IPS-18c (cell line): ENCODE measurements around the gene TTC36.
A peak's percentile ranks its signal among the peaks of the same experiment; 100 is the strongest.
"Not testable (repeated sequence)": the region's sequence is repeated elsewhere in the genome, so short reads cannot be mapped to it uniquely, and the experiment has no call there.

ENCODE experiments used
- H3K4me3 ChIP-seq: 2 replicates; pipeline ENCODE4 v1.7.0; 2013; ENCODE audit warnings: low read depth, mild to moderate bottlenecking, low read length, moderate library complexity; ENCODE audit not compliant: insufficient read depth
- H3K9me3 ChIP-seq: one replicate; pipeline ENCODE4 v1.6.1; 2013; ENCODE audit warnings: mild to moderate bottlenecking, low read length, moderate library complexity; ENCODE audit not compliant: control insufficient read depth, insufficient read depth

Gene TTC36, protein sequence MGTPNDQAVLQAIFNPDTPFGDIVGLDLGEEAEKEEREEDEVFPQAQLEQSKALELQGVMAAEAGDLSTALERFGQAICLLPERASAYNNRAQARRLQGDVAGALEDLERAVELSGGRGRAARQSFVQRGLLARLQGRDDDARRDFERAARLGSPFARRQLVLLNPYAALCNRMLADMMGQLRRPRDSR

DNA sequence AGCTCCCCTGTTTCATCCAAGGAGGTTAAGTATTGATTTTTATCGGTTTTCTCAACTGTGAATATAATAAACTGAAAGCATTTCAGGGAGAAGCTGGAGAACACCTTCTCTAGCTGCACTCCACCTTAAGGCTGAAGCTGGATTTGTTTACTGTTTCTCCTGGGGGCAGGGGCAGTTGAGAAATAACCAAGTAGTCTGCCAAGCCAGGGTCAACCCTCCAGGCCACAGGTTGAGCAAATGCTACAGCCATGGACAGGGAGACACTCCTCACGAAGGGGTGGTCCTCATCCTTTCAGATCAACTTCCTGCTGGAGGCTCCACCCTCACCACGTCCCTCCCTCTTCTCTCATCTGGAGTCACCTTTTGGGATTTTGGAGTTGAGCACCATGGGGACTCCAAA, at the start of gene TTC36:
TSS of gene TTC36 (plus strand) at position 366 of the 400 bp plus-strand sequence. CDS start at position 387, 21 bp downstream.
- peaks cover 2% of the 10 kb centered on the region for H3K9me3 ChIP-seq
- H3K4me3 ChIP-seq, result no peak within 1 kb of the TSS

DNA sequence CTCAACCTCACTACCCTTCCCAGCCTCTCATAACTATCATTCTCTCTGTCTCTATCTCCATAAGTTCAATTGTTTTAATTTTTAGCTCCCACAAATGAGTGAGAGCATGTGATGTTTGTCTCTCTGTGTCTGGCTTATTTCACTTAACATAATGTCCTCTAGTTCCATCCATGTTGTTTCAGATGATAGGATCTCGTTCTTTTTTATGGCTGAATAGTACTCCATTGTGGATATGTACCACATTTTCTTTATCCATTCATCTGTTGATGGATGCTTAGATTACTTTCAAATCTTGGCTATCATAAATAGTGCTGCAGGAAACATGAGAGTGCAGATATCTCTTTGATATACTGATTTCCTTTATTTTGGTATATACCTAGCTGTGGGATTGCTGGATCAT, 46.0 kb upstream of the TTC36 start:
- not testable (repeated sequence) for H3K9me3 ChIP-seq, H3K4me3 ChIP-seq

DNA sequence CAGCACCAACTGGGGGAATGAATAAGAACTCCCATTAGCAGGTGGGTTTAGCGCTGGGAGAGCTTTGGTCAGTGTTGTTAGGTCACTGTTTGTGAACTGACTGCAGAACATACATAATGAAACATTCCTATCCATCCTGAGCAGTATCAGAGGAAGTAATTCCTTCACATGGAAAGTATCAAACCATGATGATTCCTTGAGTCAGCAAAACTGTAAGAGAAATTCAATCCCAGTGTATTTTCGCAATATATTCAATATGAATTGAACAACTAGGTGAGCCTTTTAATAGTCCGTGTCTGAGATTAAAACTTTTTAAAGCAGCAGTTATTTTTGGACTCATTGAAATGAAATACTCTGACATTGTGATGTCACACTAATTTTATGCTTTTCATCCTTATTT, 42.9 kb upstream of the TTC36 start:
- no peak overlapping the region for H3K4me3 ChIP-seq
- no peaks in the 10 kb centered on the region for H3K9me3 ChIP-seq

DNA sequence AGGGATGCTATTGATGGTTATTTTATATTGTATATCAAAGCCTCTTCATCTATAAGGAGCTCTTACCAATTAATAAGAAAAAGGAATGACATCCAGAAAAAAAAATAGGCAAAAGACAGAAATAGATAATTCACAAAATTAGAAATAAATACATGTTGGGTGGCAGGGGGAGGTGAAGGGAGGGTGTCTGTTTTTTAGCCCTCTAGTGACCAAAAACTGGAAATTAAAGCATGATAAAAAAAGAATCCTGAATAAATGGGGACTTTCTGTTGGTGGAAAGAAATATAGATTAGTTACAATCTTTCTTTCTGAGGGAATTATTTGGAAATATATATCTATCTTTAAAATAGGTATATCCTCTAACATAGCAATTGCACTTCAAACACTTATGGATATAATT, 42.0 kb upstream of the TTC36 start:
- Histone ChIP-seq H3K4me3 (no peak overlapping the region), H3K9me3 (no peaks in the 10 kb centered on the region)

DNA sequence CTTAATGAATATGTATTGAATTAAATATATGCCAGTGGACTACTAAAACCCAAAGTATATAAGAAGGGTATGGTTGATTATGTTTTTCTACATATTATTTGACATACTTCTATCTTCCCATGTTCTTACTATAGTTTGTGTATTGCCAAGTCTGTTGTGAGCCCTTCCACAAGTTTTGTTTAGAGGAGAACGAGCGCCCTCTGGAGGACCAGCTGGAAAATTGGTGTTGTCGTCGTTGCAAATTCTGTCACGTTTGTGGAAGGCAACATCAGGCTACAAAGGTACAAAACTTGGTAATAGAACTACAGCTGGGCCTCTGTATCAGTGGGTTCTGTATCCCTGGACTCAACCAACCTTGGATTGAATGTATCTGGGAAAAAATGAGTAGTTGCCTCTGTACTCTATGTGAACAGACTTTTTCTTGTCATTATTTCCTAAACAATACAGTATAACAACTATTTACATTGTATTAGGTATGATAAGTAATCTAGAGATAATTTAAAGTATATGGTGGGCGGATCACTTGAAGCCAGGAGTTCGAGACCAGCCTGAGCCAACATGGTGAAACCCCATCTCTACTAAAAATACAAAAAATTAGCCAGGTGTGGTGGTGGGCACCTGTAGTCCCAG, 38.7 kb upstream of the TTC36 start:
- Histone ChIP-seq H3K9me3 (no peaks in the 10 kb centered on the region), H3K4me3 (no peak overlapping the region)

DNA sequence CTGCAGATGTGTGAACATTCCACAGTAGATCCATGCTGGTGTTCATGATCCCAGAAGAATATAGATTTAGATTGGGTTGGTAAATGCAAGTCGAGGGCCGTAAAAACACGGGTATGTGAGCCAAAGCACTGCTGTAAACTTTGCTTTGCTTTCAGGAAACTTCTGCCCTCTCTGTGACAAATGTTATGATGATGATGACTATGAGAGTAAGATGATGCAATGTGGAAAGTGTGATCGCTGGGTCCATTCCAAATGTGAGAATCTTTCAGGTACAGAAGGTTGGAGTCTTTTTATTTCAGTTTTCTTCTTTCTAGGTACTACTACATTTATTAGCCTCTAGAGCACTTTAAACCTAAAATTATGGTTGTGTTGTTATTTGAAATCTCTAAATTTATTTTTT, 36.2 kb upstream of the TTC36 start:
- no peak overlapping the region for H3K4me3 ChIP-seq
- H3K9me3 ChIP-seq, result no peaks in the 10 kb centered on the region

DNA sequence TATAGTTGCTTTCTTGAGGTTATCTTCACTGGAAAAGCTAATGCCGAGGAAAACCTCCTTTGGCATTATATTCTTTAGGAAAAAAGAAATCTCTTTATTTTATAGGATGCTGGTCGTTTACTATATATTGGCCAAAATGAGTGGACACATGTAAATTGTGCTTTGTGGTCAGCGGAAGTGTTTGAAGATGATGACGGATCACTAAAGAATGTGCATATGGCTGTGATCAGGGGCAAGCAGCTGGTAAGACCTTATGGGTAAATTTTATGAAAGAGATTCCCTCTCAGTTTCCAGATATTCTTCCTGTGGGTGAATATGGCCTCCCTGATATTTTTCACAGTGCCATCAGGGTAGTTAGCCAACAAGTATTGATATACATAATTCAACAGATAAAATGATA, 29.4 kb upstream of the TTC36 start:
- Histone ChIP-seq H3K9me3 (no peaks in the 10 kb centered on the region), H3K4me3 (no peak overlapping the region)

DNA sequence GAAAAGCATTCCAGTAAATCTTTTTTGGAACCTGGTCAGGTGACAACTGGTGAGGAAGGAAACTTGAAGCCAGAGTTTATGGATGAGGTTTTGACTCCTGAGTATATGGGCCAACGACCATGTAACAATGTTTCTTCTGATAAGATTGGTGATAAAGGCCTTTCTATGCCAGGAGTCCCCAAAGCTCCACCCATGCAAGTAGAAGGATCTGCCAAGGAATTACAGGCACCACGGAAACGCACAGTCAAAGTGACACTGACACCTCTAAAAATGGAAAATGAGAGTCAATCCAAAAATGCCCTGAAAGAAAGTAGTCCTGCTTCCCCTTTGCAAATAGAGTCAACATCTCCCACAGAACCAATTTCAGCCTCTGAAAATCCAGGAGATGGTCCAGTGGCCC, 24.1 kb upstream of the TTC36 start:
- Histone ChIP-seq H3K4me3 (no peak overlapping the region), H3K9me3 (no peaks in the 10 kb centered on the region)

DNA sequence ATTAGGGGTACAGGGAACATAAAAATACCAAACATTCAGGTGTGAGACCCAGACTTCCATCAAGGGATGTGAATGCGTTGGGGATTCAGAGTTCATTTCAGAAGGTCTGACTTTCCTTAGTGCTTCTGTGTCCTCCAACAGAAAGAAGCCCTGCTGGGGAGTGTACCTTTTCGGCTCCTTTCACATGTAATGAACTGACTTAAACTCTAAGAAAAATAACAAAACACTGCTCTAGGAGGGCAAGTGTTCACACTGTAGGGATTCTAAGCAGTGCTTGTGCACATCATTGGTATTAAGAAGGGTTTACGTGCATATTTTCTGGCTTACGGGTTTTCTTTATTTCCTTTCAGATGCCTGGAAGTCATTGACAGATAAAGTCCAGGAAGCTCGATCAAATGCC, 15.7 kb upstream of the TTC36 start:
- Histone ChIP-seq H3K4me3 (no peak overlapping the region), H3K9me3 (no peaks in the 10 kb centered on the region)

DNA sequence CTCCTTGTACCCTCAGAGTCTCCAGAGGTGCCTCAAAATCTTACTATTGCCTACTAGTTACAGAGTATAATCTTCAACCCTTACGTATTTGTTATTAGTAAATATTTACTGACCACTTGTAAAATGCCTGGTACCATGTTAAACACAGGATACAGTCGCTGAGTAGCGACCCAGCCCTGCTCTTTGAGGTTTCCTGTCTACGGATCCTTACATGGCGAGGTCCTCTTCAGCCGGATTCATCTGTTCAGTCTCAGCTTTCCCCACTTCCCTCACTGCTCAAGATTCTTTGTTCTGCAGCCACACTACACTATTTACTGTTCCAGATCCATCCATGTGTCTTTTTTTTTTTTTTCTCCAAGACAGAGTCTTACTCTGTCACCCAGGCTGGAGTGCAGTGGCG, 13.2 kb upstream of the TTC36 start:
- Histone ChIP-seq H3K4me3 (no peak overlapping the region), H3K9me3 (no peaks in the 10 kb centered on the region)

DNA sequence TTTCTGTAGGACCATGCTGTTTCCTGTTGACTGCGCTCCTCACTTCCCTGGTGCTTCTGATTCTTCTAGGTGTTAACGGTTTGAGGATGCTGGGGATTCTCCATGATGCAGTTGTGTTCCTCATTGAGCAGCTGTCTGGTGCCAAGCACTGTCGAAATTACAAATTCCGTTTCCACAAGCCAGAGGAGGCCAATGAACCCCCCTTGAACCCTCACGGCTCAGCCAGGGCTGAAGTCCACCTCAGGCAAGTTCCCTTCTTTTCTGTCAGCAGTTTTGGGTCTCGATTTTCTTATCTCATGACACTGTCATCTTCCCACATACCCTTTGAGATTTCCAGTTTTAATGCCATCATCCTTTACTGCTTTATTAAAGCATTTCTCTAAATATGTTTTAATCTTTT, 7.7 kb upstream of the TTC36 start:
- Histone ChIP-seq H3K9me3 (no peaks in the 10 kb centered on the region), H3K4me3 (no peak overlapping the region)

DNA sequence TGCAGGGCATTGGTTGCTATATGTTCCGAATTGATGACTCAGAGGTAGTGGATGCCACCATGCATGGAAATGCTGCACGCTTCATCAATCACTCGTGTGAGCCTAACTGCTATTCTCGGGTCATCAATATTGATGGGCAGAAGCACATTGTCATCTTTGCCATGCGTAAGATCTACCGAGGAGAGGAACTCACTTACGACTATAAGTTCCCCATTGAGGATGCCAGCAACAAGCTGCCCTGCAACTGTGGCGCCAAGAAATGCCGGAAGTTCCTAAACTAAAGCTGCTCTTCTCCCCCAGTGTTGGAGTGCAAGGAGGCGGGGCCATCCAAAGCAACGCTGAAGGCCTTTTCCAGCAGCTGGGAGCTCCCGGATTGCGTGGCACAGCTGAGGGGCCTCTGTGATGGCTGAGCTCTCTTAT, 5.4 kb upstream of the TTC36 start:
- Histone ChIP-seq H3K4me3 (no peak overlapping the region), H3K9me3 (no peaks in the 10 kb centered on the region)

DNA sequence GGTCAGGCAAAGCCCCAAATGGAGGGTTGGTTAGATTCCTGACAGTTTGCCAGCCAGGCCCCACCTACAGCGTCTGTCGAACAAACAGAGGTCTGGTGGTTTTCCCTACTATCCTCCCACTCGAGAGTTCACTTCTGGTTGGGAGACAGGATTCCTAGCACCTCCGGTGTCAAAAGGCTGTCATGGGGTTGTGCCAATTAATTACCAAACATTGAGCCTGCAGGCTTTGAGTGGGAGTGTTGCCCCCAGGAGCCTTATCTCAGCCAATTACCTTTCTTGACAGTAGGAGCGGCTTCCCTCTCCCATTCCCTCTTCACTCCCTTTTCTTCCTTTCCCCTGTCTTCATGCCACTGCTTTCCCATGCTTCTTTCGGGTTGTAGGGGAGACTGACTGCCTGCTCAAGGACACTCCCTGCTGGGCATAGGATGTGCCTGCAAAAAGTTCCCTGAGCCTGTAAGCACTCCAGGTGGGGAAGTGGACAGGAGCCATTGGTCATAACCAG, 4.7 kb upstream of the TTC36 start:
- H3K9me3 ChIP-seq, result no peaks in the 10 kb centered on the region
- H3K4me3 ChIP-seq, result no peak overlapping the region

DNA sequence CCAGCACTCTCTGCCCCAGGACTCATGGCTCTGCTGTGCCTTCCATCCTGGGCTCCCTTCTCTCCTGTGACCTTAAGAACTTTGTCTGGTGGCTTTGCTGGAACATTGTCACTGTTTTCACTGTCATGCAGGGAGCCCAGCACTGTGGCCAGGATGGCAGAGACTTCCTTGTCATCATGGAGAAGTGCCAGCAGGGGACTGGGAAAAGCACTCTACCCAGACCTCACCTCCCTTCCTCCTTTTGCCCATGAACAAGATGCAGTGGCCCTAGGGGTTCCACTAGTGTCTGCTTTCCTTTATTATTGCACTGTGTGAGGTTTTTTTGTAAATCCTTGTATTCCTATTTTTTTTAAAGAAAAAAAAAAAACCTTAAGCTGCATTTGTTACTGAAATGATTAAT, 2.9 kb upstream of the TTC36 start:
- H3K4me3 ChIP-seq, result no peak overlapping the region
- peaks cover 2% of the 10 kb centered on the region for H3K9me3 ChIP-seq

DNA sequence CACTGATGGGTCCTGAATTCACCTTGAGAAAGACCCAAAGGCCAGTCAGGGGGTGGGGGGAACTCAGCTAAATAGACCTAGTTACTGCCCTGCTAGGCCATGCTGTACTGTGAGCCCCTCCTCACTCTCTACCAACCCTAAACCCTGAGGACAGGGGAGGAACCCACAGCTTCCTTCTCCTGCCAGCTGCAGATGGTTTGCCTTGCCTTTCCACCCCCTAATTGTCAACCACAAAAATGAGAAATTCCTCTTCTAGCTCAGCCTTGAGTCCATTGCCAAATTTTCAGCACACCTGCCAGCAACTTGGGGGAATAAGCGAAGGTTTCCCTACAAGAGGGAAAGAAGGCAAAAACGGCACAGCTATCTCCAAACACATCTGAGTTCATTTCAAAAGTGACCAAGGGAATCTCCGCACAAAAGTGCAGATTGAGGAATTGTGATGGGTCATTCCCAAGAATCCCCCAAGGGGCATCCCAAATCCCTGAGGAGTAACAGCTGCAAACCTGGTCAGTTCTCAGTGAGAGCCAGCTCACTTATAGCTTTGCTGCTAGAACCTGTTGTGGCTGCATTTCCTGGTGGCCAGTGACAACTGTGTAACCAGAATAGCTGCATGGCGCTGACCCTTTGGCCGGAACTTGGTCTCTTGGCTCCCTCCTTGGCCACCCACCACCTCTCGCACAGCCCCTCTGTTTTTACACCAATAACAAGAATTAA, 2.4 kb upstream of the TTC36 start:
- H3K9me3 ChIP-seq, result peaks cover 2% of the 10 kb centered on the region
- H3K4me3 ChIP-seq, result no peak overlapping the region

DNA sequence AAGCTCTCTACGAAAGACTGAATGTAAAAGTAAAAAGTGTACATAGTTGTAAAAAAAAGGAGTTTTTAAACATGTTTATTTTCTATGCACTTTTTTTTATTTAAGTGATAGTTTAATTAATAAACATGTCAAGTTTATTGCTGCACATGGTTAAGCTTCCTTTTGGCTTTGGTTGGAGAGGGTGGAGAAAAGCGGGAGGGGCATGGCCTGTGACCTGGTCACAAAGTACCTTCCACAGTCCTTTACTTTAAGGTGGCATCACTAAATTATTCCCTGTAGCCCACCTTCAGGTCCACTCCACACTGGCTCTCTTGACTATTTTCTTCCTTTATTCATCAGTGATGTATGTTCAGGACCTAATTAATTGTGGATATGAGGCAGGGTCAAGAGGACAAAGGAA, 586 bp upstream of the TTC36 start:
- Histone ChIP-seq H3K9me3 (peaks cover 2% of the 10 kb centered on the region), H3K4me3 (no peak overlapping the region)

DNA sequence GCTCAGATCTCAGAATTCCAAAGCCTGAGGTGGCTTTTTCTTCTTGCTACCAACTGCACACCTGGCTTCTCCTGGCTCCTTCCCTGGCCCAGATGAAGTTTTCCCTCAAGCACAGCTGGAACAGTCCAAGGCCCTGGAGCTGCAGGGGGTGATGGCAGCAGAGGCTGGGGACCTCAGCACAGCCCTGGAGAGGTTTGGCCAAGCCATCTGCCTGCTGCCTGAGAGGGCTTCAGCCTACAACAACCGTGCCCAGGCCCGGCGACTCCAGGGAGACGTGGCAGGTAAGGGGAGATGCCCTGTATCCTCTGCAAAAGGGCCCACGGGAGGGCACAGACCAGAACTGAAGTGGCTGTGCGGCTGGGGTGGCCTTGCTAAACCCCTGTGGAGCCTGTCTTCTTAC, 1.2 kb downstream of the TTC36 start:
- Histone ChIP-seq H3K4me3 (no peak overlapping the region), H3K9me3 (peaks cover 2% of the 10 kb centered on the region)

DNA sequence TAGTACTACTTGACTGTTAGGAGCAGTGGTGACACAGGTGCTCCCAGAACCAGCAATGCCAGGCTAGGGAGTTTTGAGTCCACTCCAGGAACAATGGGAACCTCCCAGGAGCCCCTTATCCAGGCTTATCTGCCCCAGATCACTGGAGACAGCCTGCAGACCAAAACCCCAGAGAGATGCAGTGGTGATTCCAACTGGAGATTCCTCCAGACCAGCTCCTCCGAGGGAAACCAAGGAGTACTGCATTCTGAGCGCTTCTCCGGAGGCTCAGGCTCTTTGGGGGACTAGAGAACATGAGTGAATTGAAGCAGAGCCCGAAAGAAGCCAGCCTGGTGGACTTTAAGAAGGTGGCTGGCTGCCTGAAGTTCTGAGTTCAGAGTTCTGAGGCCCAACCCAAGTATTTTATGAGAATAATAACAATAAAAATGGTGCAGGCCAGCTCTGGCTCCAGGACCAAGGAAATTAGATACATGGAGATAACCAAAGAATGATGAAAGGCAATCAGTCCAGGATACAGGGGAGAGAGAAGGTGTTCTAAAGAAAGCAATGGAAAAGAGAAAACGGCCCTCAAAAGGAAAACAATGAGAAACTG, 2.4 kb downstream of the TTC36 start:
- H3K9me3 ChIP-seq, result peaks cover 2% of the 10 kb centered on the region
- H3K4me3 ChIP-seq, result peak overlapping the region; percentile 77
